ENCODE results near the gene AFF3. TPM values are rescaled to one million over a fixed set of nuclear protein-coding genes. Genes with fewer than 3 reads are reported as not detected.

Gene AFF3
- total and polyA plus RNA-seq, 2 of the 4 experiments (the other 2 are of a cell fraction), result 12.9 to 14.3 TPM

GRCh38 chr2:99842451-99842850, 299.9 kb downstream of the AFF3 start:
- Histone ChIP-seq H3K4me1 (ENCODE audit: control insufficient read depth, insufficient read depth, low read length) (peaks cover 9% of the 10 kb centered on the region), H3K9ac (ENCODE audit: low read depth, low read length) (no peak overlapping the region)
- intact Hi-C loops (cut with micrococcal nuclease), result no loop called here

More at GRCh38 chr2:99842451-99842850, 299.9 kb downstream of the AFF3 start:
- peak overlapping the region; percentile 78 for H2BK5ac ChIP-seq (ENCODE audit: low read depth, low read length, poor library complexity, severe bottlenecking)
- peak overlapping the region; percentile 89 for H3K4ac ChIP-seq (ENCODE audit: low read depth, low read length)
- H4K5ac ChIP-seq (ENCODE audit: low read depth, low read length), result peak overlapping the region; percentile 75
- H2AK9ac ChIP-seq (replicated peaks; ENCODE audit: low read depth, low read length, poor library complexity), result peak overlapping the region; percentile 17
- H3K56ac ChIP-seq (ENCODE audit: extremely low read depth, insufficient read depth, low read length), result no peak overlapping the region
- peak overlapping the region; percentile 36 for H3K18ac ChIP-seq (ENCODE audit: low read depth, low read length)
- dilution Hi-C loops (cut with HindIII; ENCODE audit: low sequenced_read_pairs, unreplicated experiment) (no loop called here), in situ Hi-C loops (cut with MboI; ENCODE audit: low sequenced_read_pairs) (no loop called here)
- H2BK120ac ChIP-seq (ENCODE audit: low read depth, low read length), result peak overlapping the region; percentile 88
- no peaks in the 10 kb centered on the region for H3K27me3 ChIP-seq (ENCODE audit: control insufficient read depth, insufficient read depth, low read length)
- H3K23ac ChIP-seq (ENCODE audit: low read depth, low read length), result 0 out of 2 replicates have a peak overlapping the region, but pooled peaks have one; percentile 10
- BruUV-seq (replicated peaks), result no TSS peak
- H3K4me2 ChIP-seq (ENCODE audit: low read depth, low read length), result no peak overlapping the region
- DNase-seq, result no peak
- peak overlapping the region; percentile 43; the same call in 1 of the 2 replicates for H3K27ac ChIP-seq (ENCODE audit: insufficient read depth, low read length)
- peak overlapping the region; percentile 77; the same call in 1 of the 2 replicates for H2BK20ac ChIP-seq (ENCODE audit: low read depth, low read length)
- no peak for ATAC-seq (ENCODE audit: low read depth)
- H3K79me1 ChIP-seq (ENCODE audit: low read depth in 1 of 2, low read length in 2 of 2), result peaks cover 8 to 40% of the 10 kb centered on the region in 2 experiments; a peak in 3 of 4 replicates
- peak overlapping the region; percentile 51 to 86 for H4K8ac ChIP-seq (ENCODE audit: low read depth in 2 of 2, low read length in 2 of 2)
- no peaks in the 10 kb centered on the region for H4K20me1 ChIP-seq (ENCODE audit: insufficient read depth, low read length)
- peaks cover 17% of the 10 kb centered on the region for H3K9me1 ChIP-seq (ENCODE audit: insufficient read depth, low read length)
- H3K14ac ChIP-seq (replicated peaks; ENCODE audit: low read depth, low read length), result peak overlapping the region; percentile 39
- 0 out of 2 replicates have a peak, but pooled peaks cover 2% of the 10 kb centered on the region for H3K9me3 ChIP-seq (ENCODE audit: control insufficient read depth, insufficient read depth, low read length)
- POLR2A ChIA-PET (ENCODE audit: unreplicated experiment), result no interaction called here
- peak overlapping the region; percentile 40 for H2AFZ ChIP-seq (replicated peaks; ENCODE audit: low read length, poor library complexity)
- H3K4me3 ChIP-seq (ENCODE audit: insufficient read depth, low read depth, low read length), result no peak overlapping the region
- WGBS, 2 experiments (ENCODE audit: extremely low coverage in 2 of 2, insufficient read length in 1 of 2), result 60% methylated on average over 2 of the region's 4 CpGs; no CpG with 5 or more reads in 1 of the 2 experiments
- H3K36me3 ChIP-seq (ENCODE audit: control insufficient read depth, insufficient read depth, low read length), result 0 out of 2 replicates have a peak, but pooled peaks cover 2% of the 10 kb centered on the region
- peak overlapping the region; percentile 46; the same call in 1 of the 2 replicates for H4K91ac ChIP-seq (ENCODE audit: insufficient read depth, low read depth, low read length)
- peak overlapping the region; percentile 88 for H2AK5ac ChIP-seq (ENCODE audit: low read depth, low read length)
- TF ChIP-seq RCOR1 (IDR thresholded peaks at IDR 0.05; ENCODE audit: insufficient replicate concordance, low read length) (no peak), NFE2L2 (IDR thresholded peaks at IDR 0.05; ENCODE audit: low read depth, low read length) (no peak), MAFK (IDR thresholded peaks at IDR 0.05; ENCODE audit: low read depth, low read length) (no peak), CEBPB (IDR thresholded peaks at IDR 0.05; ENCODE audit: low read depth, low read length) (no peak), RFX5 (IDR thresholded peaks at IDR 0.05; ENCODE audit: low read depth, low read length) (no peak), POLR2A (IDR thresholded peaks at IDR 0.05; ENCODE audit: low read depth, low read length) (no peak), USF2 (IDR thresholded peaks at IDR 0.05; ENCODE audit: low read depth, low read length) (no peak)
- H2BK15ac ChIP-seq (ENCODE audit: low read depth, low read length), result peak overlapping the region; percentile 82; the same call in 2 of the 3 replicates
- CTCF ChIA-PET, result interaction anchor here (2.2 kb wide), 1 partner anchor 10 kb away, joined by 5 read pairs; no protein-coding TSS in a partner anchor

All from IMR-90 (cell line).